Kidney (tissue), 14 donors: ENCODE measurements around the gene SBF2. TPM values are rescaled to one million over a fixed set of nuclear protein-coding genes. Genes with fewer than 3 reads are reported as not detected.

Experiments used
- DNase-seq, 5 donors: peaks; one replicate each; pipeline ENCODE4 v3.0.0-alpha.2; 2013 to 2020
- FAIRE-seq: peaks from 2 replicates; lab custom pipeline; 2012; peaks lifted over from hg19 to GRCh38; lab: Jason Lieb, UNC
- H3K27ac ChIP-seq, 2 donors: one replicate each; pipeline ENCODE4 v1.7.0; 2013; ENCODE audit warnings: low read depth in 2 of 2, low read length in 2 of 2, inconsistent platforms in 1 of 2
- H3K27me3 ChIP-seq: one replicate; pipeline ENCODE4 v1.7.1; 2013; ENCODE audit warnings: low read length, inconsistent platforms; ENCODE audit not compliant: control insufficient read depth, insufficient read depth
- H3K36me3 ChIP-seq, 3 donors: one replicate each; pipeline versions ENCODE4 v1.7.0 to v1.7.1; 2013; ENCODE audit warnings: low read length in 3 of 3, control low read depth in 1 of 3, inconsistent platforms in 1 of 3; ENCODE audit not compliant: insufficient read depth in 3 of 3, control insufficient read depth in 2 of 3
- H3K4me1 ChIP-seq, 3 donors: one replicate each; pipeline versions ENCODE4 v1.7.0 to v1.7.1; 2013; ENCODE audit warnings: low read length in 3 of 3, inconsistent platforms in 1 of 3, low read depth in 1 of 3; ENCODE audit not compliant: control insufficient read depth in 2 of 3, insufficient read depth in 2 of 3
- H3K4me3 ChIP-seq, 3 donors: one replicate each; pipeline versions ENCODE4 v1.7.0 to v1.8.1; 2013; ENCODE audit warnings: low read length in 3 of 3, control low read depth in 1 of 3, inconsistent platforms in 1 of 3
- H3K9ac ChIP-seq, 3 donors: one replicate each; pipeline versions ENCODE4 v1.7.0 to v1.7.1; 2013; ENCODE audit warnings: low read length in 3 of 3, control low read depth in 1 of 3, inconsistent platforms in 1 of 3
- H3K9me3 ChIP-seq, 3 donors: one replicate each; pipeline versions ENCODE4 v1.7.0 to v1.7.1; 2013; ENCODE audit warnings: low read length in 3 of 3, control low read depth in 1 of 3, inconsistent platforms in 1 of 3; ENCODE audit not compliant: control insufficient read depth in 2 of 3, insufficient read depth in 1 of 3
- CTCF ChIP-seq: IDR thresholded peaks from 3 replicates; pipeline ENCODE4 v1.5.1; 2012; ENCODE audit warnings: mild to moderate bottlenecking, moderate library complexity, borderline replicate concordance; ENCODE audit not compliant: insufficient read depth; ENCODE audit errors: extremely low read depth
- intact Hi-C: fragments of 100-400 bp; cut with DNase I; formaldehyde crosslinking; loops from one replicate; pipeline ENCODE4 v1.11.1; 2022
- polyA plus RNA-seq: library from polyadenylated mRNA; stranded (reverse); fragments of 350-450 nt; fragmentation: Illumina TruSeq; extraction: RNeasy Lipid Tissue Mini Kit (QIAGEN cat#74804); gene quantifications from one replicate; pipeline ENCODE4 v1.2.3, GENCODE V29; 2014; ENCODE audit warnings: low read depth, low replicate concordance; ENCODE audit not compliant: insufficient read depth
- total RNA-seq: library from RNA; stranded (reverse); fragmentation: NEBNext Ultra II Directional; extraction: Animal tissue kit (Norgen Biotek cat#: 25700); gene quantifications from one replicate; pipeline ENCODE4 v1.2.1, GENCODE V29; 2021
- donor health status: control.
- donor health status: control.
- donor health status: control.
- donor health status: control.
- donor health status: control.
- donor health status: DM: yes; HTN: yes; CAD: no.
- donor health status: Normal renal cell carcinoma (clear cell type).

SBF2 gene
- total and polyA plus RNA-seq, 2 donors from 2014 or later: 13.1 to 55.4 TPM

GRCh38 chr11:9773524-9773923 is 520.5 kb downstream of the SBF2 start:
- Histone ChIP-seq H3K27ac (no peak overlapping the region), H3K27me3 (no peaks in the 10 kb centered on the region), H3K4me1 (peaks cover 0 to 7% (median 0%) of the 10 kb centered on the region in 3 donors), H3K4me3 (no peak overlapping the region), H3K36me3 (no peaks in the 10 kb centered on the region), H3K9ac (no peak overlapping the region), H3K9me3 (no peaks in the 10 kb centered on the region)
- TF ChIP-seq CTCF: no peak
- FAIRE-seq (no peak), DNase-seq (no peak)
- intact Hi-C loops: no loop called here

GRCh38 chr11:9772218-9772617 is 521.8 kb downstream of the SBF2 start:
- Histone ChIP-seq H3K27me3 (no peaks in the 10 kb centered on the region), H3K4me1 (peaks cover 0 to 7% (median 0%) of the 10 kb centered on the region in 3 donors), H3K4me3 (no peak overlapping the region), H3K9ac (no peak overlapping the region), H3K36me3 (no peaks in the 10 kb centered on the region), H3K9me3 (no peaks in the 10 kb centered on the region), H3K27ac (no peak overlapping the region)
- TF ChIP-seq CTCF: no peak
- DNase-seq (no peak), FAIRE-seq (no peak)
- intact Hi-C loops: no loop called here

- Histone ChIP-seq H3K27me3 (no peaks in the 10 kb centered on the region), H3K4me1 (peaks cover 0 to 7% (median 0%) of the 10 kb centered on the region in 3 donors), H3K9me3 (no peaks in the 10 kb centered on the region), H3K27ac (no peak overlapping the region), H3K36me3 (no peaks in the 10 kb centered on the region), H3K4me3 (no peak overlapping the region), H3K9ac (no peak overlapping the region)
- TF ChIP-seq CTCF: no peak
- DNase-seq (no peak), FAIRE-seq (no peak)
- intact Hi-C loops: no loop called here
Measured at GRCh38 chr11:9771071-9771511, 522.9 kb downstream of the SBF2 start.

DNA sequence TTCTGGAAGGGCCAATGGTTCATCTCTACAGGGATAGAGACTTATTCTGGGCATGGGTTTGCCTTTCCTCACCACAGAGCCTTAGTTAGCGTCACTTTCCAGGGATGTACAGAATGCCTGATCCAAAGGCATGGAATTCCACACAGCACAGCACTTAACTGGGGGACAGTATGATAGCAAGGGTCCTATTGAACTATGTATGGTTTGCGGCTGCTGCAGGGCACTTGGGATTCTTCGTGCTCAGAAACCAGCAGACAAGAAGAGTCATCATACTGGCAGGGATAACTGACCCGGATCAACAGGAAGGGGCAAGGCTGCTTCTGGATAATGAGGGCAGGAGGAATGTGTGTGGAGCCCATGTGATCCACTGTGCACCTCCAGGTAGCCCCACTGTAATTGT is 524.4 kb downstream of the SBF2 start:
- DNase-seq (no peak), FAIRE-seq (no peak)
- TF ChIP-seq CTCF: no peak
- H3K36me3 ChIP-seq: no peaks in the 10 kb centered on the region
- H3K4me3 ChIP-seq: no peak overlapping the region
- H3K4me1 ChIP-seq: peaks cover 0 to 5% (median 4%) of the 10 kb centered on the region in 3 donors
- H3K27ac ChIP-seq: no peak overlapping the region
- H3K27me3 ChIP-seq: no peaks in the 10 kb centered on the region
- intact Hi-C loops: loop anchor here (10.0 kb wide), 1 partner anchor 545 kb away; no protein-coding TSS in a partner anchor
- no peaks in the 10 kb centered on the region for H3K9me3 ChIP-seq
- no peak overlapping the region for H3K9ac ChIP-seq
